Measurements from ENCODE around the gene IFITM5.

GRCh38 chr11:337711-338110 is 38.4 kb upstream of the IFITM5 start:
- TF ChIP-seq, protein P1, sequence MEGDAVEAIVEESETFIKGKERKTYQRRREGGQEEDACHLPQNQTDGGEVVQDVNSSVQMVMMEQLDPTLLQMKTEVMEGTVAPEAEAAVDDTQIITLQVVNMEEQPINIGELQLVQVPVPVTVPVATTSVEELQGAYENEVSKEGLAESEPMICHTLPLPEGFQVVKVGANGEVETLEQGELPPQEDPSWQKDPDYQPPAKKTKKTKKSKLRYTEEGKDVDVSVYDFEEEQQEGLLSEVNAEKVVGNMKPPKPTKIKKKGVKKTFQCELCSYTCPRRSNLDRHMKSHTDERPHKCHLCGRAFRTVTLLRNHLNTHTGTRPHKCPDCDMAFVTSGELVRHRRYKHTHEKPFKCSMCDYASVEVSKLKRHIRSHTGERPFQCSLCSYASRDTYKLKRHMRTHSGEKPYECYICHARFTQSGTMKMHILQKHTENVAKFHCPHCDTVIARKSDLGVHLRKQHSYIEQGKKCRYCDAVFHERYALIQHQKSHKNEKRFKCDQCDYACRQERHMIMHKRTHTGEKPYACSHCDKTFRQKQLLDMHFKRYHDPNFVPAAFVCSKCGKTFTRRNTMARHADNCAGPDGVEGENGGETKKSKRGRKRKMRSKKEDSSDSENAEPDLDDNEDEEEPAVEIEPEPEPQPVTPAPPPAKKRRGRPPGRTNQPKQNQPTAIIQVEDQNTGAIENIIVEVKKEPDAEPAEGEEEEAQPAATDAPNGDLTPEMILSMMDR (IDR thresholded peaks at IDR 0.05), result no peak
- TF ChIP-seq POLR2A (IDR thresholded peaks at IDR 0.05), result no peak
